ENCODE results near the gene PNMT. TPM values are rescaled to one million over a fixed set of nuclear protein-coding genes. Genes with fewer than 3 reads are reported as not detected.

Gene PNMT
- total RNA-seq, 4 donors from 2014 or later, result 0.26 to 8.4 (median 1.3) TPM

DNA sequence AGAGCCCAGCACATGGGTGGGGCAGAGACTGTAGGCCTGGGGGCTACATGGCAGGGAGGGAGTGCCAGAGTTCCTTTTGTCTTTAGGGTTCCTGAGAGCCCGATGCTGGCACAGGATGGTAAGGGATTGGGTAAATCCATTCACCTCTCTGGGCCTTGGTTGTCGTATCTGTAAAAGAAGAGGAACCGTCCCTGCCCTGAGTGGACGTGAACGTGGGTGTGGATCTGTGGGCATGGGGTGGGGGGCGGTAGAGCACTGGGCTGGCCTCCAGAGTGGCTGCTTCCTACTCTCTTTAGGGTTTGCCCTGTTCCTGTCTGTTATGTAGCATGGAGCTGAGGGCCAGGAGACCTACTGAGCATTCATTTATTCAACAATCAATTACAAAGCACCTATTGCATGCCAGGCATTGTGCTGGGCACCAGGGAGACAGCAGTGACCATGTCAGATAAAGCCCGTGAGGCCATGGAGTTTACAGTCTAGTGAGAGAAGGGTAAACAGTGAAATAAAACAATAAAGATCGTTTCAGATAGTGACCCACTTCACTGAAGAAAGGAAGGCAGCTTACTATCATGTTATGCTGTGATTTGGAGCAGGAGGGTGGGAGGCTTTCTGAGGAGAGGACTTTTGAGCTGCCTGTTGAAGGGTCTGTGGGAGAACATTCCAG lies 16.2 kb upstream of the PNMT start:
- Histone ChIP-seq H3K9me3 (no peaks in the 10 kb centered on the region), H3K36me3 (peaks cover 0 to 58% (median 0%) of the 10 kb centered on the region in 3 donors), H3K4me3 (no peak overlapping the region), H3K4me1 (peaks cover 0 to 38% (median 9%) of the 10 kb centered on the region in 3 donors), H3K27ac (peak overlapping the region in 3 of 4 donors; percentile 7 to 62 (median 38)), H3K27me3 (no peaks in the 10 kb centered on the region)
- DNase-seq, result no peak
- no peak for TF ChIP-seq POLR2A (IDR thresholded peaks at IDR 0.05)
- TF ChIP-seq, protein P1, sequence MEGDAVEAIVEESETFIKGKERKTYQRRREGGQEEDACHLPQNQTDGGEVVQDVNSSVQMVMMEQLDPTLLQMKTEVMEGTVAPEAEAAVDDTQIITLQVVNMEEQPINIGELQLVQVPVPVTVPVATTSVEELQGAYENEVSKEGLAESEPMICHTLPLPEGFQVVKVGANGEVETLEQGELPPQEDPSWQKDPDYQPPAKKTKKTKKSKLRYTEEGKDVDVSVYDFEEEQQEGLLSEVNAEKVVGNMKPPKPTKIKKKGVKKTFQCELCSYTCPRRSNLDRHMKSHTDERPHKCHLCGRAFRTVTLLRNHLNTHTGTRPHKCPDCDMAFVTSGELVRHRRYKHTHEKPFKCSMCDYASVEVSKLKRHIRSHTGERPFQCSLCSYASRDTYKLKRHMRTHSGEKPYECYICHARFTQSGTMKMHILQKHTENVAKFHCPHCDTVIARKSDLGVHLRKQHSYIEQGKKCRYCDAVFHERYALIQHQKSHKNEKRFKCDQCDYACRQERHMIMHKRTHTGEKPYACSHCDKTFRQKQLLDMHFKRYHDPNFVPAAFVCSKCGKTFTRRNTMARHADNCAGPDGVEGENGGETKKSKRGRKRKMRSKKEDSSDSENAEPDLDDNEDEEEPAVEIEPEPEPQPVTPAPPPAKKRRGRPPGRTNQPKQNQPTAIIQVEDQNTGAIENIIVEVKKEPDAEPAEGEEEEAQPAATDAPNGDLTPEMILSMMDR (IDR thresholded peaks at IDR 0.05), result no peak
- intact Hi-C loops (cut with DNase I), result no loop called here
- 67 to 70% methylated on average over 6 of the region's 8 CpGs for WGBS, 2 donors

DNA sequence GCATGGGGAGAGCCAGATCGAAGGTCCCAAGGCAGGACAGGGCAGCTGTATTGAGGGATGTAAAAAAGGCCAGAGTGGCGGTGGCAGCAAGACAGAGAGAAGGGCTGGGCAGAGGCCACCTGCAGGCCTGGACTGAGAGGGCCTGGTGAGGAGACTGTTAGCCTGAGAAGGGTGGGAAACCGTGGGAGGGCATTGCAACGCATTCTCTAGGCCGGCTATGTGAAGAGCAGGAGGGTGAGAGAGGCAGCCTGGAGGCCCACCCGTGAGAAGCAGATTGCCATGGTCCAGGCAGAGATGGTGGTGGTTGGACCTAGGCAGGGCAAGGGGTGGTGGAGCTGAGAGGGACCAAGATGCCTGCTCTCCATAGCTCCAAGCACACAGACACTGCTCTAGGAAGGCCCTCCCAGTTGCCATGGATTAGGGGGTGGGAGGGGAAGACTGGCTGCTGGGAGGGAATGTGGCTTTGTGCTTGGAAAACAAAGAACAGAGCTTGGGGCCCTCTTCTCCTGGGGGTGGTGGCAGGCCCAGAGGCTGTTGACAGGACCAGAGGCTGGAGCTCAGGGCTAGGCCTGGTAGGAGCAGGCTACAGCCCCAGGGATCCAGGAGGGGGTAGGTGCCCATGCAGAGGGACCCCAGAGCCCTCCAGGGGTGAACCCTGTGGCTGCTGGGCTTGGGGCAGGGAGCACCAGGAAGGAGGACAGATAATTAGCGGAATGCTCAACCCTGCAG lies 15.5 kb upstream of the PNMT start:
- intact Hi-C loops (cut with DNase I), result no loop called here
- DNase-seq, result no peak
- H3K9me3 ChIP-seq, result no peaks in the 10 kb centered on the region
- TF ChIP-seq POLR2A (IDR thresholded peaks at IDR 0.05), result no peak
- TF ChIP-seq, protein P1 (IDR thresholded peaks at IDR 0.05), result no peak
- H3K27me3 ChIP-seq, result no peaks in the 10 kb centered on the region
- WGBS, 2 donors, result 65 to 66% methylated on average over 6 of the region's 7 CpGs
- H3K27ac ChIP-seq, result peak overlapping the region in 3 of 4 donors; percentile 14 to 62 (median 38)
- peaks cover 0 to 65% (median 0%) of the 10 kb centered on the region in 3 donors for H3K36me3 ChIP-seq
- no peak overlapping the region for H3K4me3 ChIP-seq
- H3K4me1 ChIP-seq, result peaks cover 0 to 38% (median 9%) of the 10 kb centered on the region in 3 donors

DNA sequence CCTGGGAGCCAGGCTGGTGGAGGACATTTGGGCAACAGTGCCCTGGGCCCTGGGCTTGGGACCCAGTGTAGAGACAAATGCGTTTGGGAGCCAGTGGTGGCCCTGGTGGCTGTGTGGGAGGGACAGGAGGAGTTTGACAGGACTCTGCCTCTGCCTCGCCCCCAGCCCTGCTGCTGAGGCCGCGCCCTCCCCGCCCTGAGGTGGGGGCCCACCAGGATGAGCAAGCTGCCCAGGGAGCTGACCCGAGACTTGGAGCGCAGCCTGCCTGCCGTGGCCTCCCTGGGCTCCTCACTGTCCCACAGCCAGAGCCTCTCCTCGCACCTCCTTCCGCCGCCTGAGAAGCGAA lies 15.0 kb upstream of the PNMT start:
- WGBS, 2 donors, result 79 to 88% methylated on average over 5 to 8 of the region's 12 CpGs

GRCh38 chr17:39653662-39654331 lies 14.5 kb upstream of the PNMT start:
- intact Hi-C loops (cut with DNase I), result no loop called here
- H3K27me3 ChIP-seq, result no peaks in the 10 kb centered on the region
- no peak for DNase-seq

More for the DNA sequence above, 15.0 kb upstream of the PNMT start:
- H3K27me3 ChIP-seq, result no peaks in the 10 kb centered on the region
- no peak overlapping the region for H3K4me3 ChIP-seq
- no peak for TF ChIP-seq POLR2A (IDR thresholded peaks at IDR 0.05)
- TF ChIP-seq, protein P1 (IDR thresholded peaks at IDR 0.05), result no peak
- intact Hi-C loops (cut with DNase I), result no loop called here
- peaks cover 0 to 42% (median 9%) of the 10 kb centered on the region in 3 donors for H3K4me1 ChIP-seq
- no peak for DNase-seq
- H3K9me3 ChIP-seq, result no peaks in the 10 kb centered on the region
- H3K27ac ChIP-seq, result peak overlapping the region in 3 of 4 donors; percentile 14 to 62 (median 38)
- peaks cover 0 to 70% (median 2%) of the 10 kb centered on the region in 3 donors for H3K36me3 ChIP-seq

More at GRCh38 chr17:39653662-39654331, 14.5 kb upstream of the PNMT start:
- peaks cover 0 to 70% (median 7%) of the 10 kb centered on the region in 3 donors for H3K36me3 ChIP-seq
- peaks cover 0 to 48% (median 14%) of the 10 kb centered on the region in 3 donors for H3K4me1 ChIP-seq
- no peak overlapping the region for H3K4me3 ChIP-seq
- peak overlapping the region in 2 of 4 donors; percentile 14 to 38 for H3K27ac ChIP-seq
- TF ChIP-seq POLR2A (IDR thresholded peaks at IDR 0.05), result no peak
- TF ChIP-seq, protein P1 (IDR thresholded peaks at IDR 0.05), result peak; percentile 46 to 78 (median 67)
- H3K9me3 ChIP-seq, result no peaks in the 10 kb centered on the region
- WGBS, 2 donors, result 64 to 66% methylated on average over 11 to 14 of the region's 14 CpGs
